ENCODE data around the gene RNASE7.

Gene RNASE7

GRCh38 chr14:21043387-21043973 is 1.3 kb downstream of the RNASE7 start:
- DNase-seq (ENCODE audit: low read depth): no peak

- DNase-seq (ENCODE audit: low read depth): no peak
These were observed 1.9 kb downstream of the RNASE7 start for GRCh38 chr14:21043974-21044618.

GRCh38 chr14:21047378-21047781 is 5.2 kb downstream of the RNASE7 start:
- no peak for DNase-seq (ENCODE audit: low read depth)

GRCh38 chr14:21048638-21049037 is 6.5 kb downstream of the RNASE7 start:
- no peak for DNase-seq (ENCODE audit: low read depth)

- no peak for DNase-seq (ENCODE audit: low read depth)
These were observed 7.1 kb downstream of the RNASE7 start for GRCh38 chr14:21049271-21049673.

GRCh38 chr14:21050597-21050996 is 8.4 kb downstream of the RNASE7 start:
- no peak for DNase-seq (ENCODE audit: low read depth)

GRCh38 chr14:21053184-21054122 is 11.3 kb downstream of the RNASE7 start:
- DNase-seq (ENCODE audit: low read depth): no peak

- no peak for DNase-seq (ENCODE audit: low read depth)
These were observed 12.1 kb downstream of the RNASE7 start for GRCh38 chr14:21054123-21054767.

- no peak for DNase-seq (ENCODE audit: low read depth)
These were observed 12.6 kb downstream of the RNASE7 start for GRCh38 chr14:21054768-21055145.

GRCh38 chr14:21055432-21056117 is 13.4 kb downstream of the RNASE7 start:
- DNase-seq (ENCODE audit: low read depth): no peak

- no peak for DNase-seq (ENCODE audit: low read depth)
These were observed 14.5 kb downstream of the RNASE7 start for GRCh38 chr14:21056520-21057163.

- DNase-seq (ENCODE audit: low read depth): no peak
These were observed 15.9 kb downstream of the RNASE7 start, which contains the start of gene RNASE8 for GRCh38 chr14:21057803-21058675. RNASE8 (plus strand) TSS chr14:21057822; CDS start chr14:21057893, 71 bp downstream.

GRCh38 chr14:21058903-21059302 is 16.7 kb downstream of the RNASE7 start:
- DNase-seq (ENCODE audit: low read depth): no peak

- no peak for DNase-seq (ENCODE audit: low read depth)
These were observed 17.9 kb downstream of the RNASE7 start for GRCh38 chr14:21059842-21060613.

GRCh38 chr14:21060614-21061346 is 18.6 kb downstream of the RNASE7 start:
- DNase-seq (ENCODE audit: low read depth): no peak

GRCh38 chr14:21061347-21061668 is 19.1 kb downstream of the RNASE7 start:
- no peak for DNase-seq (ENCODE audit: low read depth)

- DNase-seq (ENCODE audit: low read depth): no peak
These were observed 21.3 kb downstream of the RNASE7 start for GRCh38 chr14:21063479-21063878.

- DNase-seq (ENCODE audit: low read depth): no peak
These were observed 24.8 kb downstream of the RNASE7 start for GRCh38 chr14:21066882-21067502.
